Epithelial cell of proximal tubule (primary cell): ENCODE results near the gene CYP11A1. TPM values are rescaled to one million over a fixed set of nuclear protein-coding genes. Genes with fewer than 3 reads are reported as not detected.

Experiments
- DNase-seq: peaks from one replicate; pipeline ENCODE4 v3.0.0-alpha.2; 2011; ENCODE audit warnings: low read depth
- H3K4me3 ChIP-seq: 2 replicates; pipeline ENCODE4 v1.5.1; 2011; ENCODE audit warnings: low read depth, mild to moderate bottlenecking, low read length
- CTCF ChIP-seq: conservative IDR thresholded peaks from 2 replicates; pipeline ENCODE4 v1.5.1; 2012; ENCODE audit warnings: low read depth, mild to moderate bottlenecking, low read length
- total RNA-seq: library from RNA; depleted of rRNA; stranded (reverse); fragments of >200 nt; gene quantifications from 2 replicates; pipeline ENCODE4 v1.2.3, GENCODE V29; 2015

Gene CYP11A1
- total RNA-seq, 1 donor from 2014 or later, result 2.6 TPM

GRCh38 chr15:74315626-74316025 is 51.8 kb downstream of the CYP11A1 start:
- no peak for TF ChIP-seq CTCF
- DNase-seq, result no peak
- H3K4me3 ChIP-seq, result no peak overlapping the region

GRCh38 chr15:74314795-74315438 is 52.5 kb downstream of the CYP11A1 start:
- no peak for DNase-seq
- H3K4me3 ChIP-seq, result no peak overlapping the region
- TF ChIP-seq CTCF, result no peak

GRCh38 chr15:74313889-74314288 is 53.6 kb downstream of the CYP11A1 start:
- H3K4me3 ChIP-seq, result no peak overlapping the region
- DNase-seq, result no peak
- TF ChIP-seq CTCF, result no peak

- TF ChIP-seq CTCF, result no peak
These were observed 54.9 kb downstream of the CYP11A1 start for GRCh38 chr15:74312445-74313007.

GRCh38 chr15:74311734-74312444 is 55.6 kb downstream of the CYP11A1 start:
- TF ChIP-seq CTCF, result peak; percentile 68
- no peak overlapping the region for H3K4me3 ChIP-seq
- DNase-seq, result no peak

More at GRCh38 chr15:74312445-74313007, 54.9 kb downstream of the CYP11A1 start:
- no peak for DNase-seq
- no peak overlapping the region for H3K4me3 ChIP-seq

- no peak for DNase-seq
- TF ChIP-seq CTCF, result peak; percentile 84
- no peak overlapping the region for H3K4me3 ChIP-seq
These were observed 59.3 kb downstream of the CYP11A1 start for GRCh38 chr15:74307827-74308811.
